Stomach smooth muscle (tissue), 2 donors: Measurements from ENCODE around the gene ADAM33.

Experiments used
- H3K27ac ChIP-seq: one replicate; pipeline ENCODE4 v1.7.0; 2013; ENCODE audit warnings: mild to moderate bottlenecking, low read length, inconsistent platforms
- H3K27me3 ChIP-seq, 2 donors: one replicate each; pipeline ENCODE4 v1.7.0; 2013; ENCODE audit warnings: low read length in 2 of 2; ENCODE audit not compliant: insufficient read depth in 2 of 2, control insufficient read depth in 1 of 2
- H3K36me3 ChIP-seq, 2 donors: one replicate each; pipeline ENCODE4 v1.7.0; 2013; ENCODE audit warnings: low read length in 2 of 2; ENCODE audit not compliant: control insufficient read depth in 2 of 2, insufficient read depth in 2 of 2
- H3K4me1 ChIP-seq: one replicate; pipeline ENCODE4 v1.7.0; 2013; ENCODE audit warnings: low read length; ENCODE audit not compliant: control insufficient read depth, insufficient read depth
- H3K4me3 ChIP-seq, 2 donors: one replicate each; pipeline ENCODE4 v1.7.0; 2013; ENCODE audit warnings: low read length in 2 of 2
- H3K9ac ChIP-seq, 2 donors: one replicate each; pipeline ENCODE4 v1.7.0; 2013; ENCODE audit warnings: low read length in 2 of 2, mild to moderate bottlenecking in 1 of 2
- H3K9me3 ChIP-seq, 2 donors: one replicate each; pipeline ENCODE4 v1.7.0; 2013; ENCODE audit warnings: low read length in 2 of 2; ENCODE audit not compliant: control insufficient read depth in 2 of 2
- donor health status: healthy.
- donor health status: Pancreatic carcinoma.

The ADAM33 gene

GRCh38 chr20:3622406-3622805 is 59.4 kb downstream of the ADAM33 start:
- Histone ChIP-seq H3K4me3 (no peak overlapping the region), H3K9me3 (no peaks in the 10 kb centered on the region), H3K4me1 (no peaks in the 10 kb centered on the region), H3K27ac (no peak overlapping the region), H3K9ac (no peak overlapping the region), H3K36me3 (peaks cover 3 to 4% of the 10 kb centered on the region in 2 donors), H3K27me3 (no peaks in the 10 kb centered on the region)

DNA sequence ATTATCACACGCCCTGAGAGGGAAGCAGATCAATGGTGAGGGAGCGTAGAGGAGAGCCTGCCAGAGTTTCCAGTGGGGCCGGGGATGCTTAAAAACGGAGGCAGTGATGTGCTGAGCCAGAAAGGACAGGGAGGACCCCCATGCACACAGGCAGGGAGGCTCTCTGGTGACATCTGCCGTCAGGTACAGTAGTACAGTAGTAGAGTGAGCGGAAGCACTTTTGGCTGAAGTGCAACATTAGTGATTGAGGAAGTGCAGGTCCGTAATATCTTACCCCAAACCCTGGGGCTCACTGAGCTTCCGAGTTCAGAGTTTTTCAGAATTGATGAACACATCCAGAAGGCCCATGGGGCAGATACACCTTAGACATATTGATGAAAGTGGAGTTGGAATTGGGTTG is 60.7 kb downstream of the ADAM33 start:
- no peak overlapping the region for H3K27ac ChIP-seq
- H3K9me3 ChIP-seq: no peaks in the 10 kb centered on the region
- H3K36me3 ChIP-seq: peaks cover 3 to 4% of the 10 kb centered on the region in 2 donors
- H3K9ac ChIP-seq: no peak overlapping the region
- no peaks in the 10 kb centered on the region for H3K4me1 ChIP-seq
- no peak overlapping the region for H3K4me3 ChIP-seq
- H3K27me3 ChIP-seq: no peaks in the 10 kb centered on the region
